ENCODE data around the gene TMEM81. TPM values are rescaled to one million over a fixed set of nuclear protein-coding genes. Genes with fewer than 3 reads are reported as not detected.

TMEM81 gene
- polyA plus RNA-seq, 3 donors, result 3.7 to 4.7 (median 3.8) TPM

DNA sequence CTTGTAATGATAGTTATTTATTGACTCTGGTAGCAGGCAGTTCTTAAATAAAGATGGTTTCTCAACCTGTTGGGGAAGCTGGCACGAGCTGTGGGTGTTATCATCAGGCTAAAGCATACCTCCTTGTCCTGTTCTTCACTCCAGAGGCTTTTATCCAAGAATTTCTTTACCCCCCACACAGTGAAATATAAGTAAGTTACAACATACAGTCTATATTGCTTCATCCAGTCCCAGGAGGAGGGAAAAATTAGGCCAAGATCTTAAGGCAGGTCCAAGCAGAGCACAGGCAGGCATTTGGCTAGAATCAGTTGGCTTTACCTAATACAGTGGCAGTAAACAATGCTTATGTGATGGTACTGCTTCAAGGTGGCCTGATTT lies 6.3 kb downstream of the TMEM81 start:
- DNase-seq, result no peak

DNA sequence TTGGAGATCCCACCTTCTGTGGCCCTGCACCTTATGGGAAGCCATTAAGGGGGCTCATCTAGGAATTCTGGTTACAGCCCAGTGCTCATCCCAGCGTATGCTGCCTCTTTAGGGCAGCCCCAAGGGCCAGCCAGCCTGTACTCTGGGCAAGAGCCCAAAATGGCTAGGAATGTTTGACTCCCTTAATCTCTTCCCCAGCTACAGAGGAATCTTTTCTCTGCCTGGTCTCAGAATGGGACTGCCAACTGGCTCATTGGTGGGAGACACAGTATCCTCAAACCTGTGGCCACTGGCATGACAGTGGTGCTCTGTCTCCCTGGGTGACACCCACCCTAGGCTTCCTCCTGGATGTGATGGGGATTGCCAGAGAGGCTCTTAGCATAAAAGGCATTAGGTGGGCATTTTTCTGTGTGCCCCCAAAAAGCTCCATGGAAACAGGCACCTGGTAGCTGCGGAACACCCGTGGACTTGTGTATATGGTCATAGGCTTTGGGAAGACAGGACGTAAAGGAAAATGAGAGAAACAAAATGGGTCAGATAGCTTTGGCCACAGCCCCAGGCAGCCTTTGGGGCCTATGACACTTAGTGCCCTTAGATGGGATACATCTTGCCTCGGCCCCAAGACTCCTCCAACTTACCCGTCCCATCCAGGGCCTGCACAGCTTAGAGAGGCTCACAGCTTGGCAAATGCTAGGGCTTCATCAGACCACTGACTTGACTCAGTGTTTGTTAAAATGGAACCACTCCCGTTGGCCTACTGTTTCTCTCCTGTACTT lies 6.9 kb downstream of the TMEM81 start:
- no peak for DNase-seq

DNA sequence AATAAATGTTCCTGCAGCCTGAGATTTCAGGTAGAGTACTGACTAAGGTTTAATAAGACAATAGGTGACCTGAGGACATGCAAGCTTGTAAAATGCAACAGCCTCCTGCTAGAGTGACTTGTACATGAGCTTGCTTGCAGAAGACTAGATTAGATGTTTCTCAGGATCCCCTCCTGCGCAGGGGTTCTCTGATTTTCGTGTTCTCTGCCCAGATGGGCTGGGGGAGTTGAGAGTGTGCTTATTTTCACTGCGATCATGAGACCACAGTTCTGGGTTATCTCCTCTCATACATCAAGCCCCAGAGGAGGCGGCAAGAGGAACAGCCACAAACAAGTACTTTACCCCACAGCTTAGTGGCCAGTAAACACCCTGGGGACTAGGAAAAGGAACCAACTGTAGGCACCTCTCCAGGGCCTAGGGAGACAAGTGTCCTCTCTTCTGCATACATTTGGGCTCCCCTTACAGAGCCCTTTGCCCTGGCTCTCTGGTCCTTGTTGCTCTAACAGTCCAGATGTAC lies 8.0 kb downstream of the TMEM81 start:
- no peak for DNase-seq

DNA sequence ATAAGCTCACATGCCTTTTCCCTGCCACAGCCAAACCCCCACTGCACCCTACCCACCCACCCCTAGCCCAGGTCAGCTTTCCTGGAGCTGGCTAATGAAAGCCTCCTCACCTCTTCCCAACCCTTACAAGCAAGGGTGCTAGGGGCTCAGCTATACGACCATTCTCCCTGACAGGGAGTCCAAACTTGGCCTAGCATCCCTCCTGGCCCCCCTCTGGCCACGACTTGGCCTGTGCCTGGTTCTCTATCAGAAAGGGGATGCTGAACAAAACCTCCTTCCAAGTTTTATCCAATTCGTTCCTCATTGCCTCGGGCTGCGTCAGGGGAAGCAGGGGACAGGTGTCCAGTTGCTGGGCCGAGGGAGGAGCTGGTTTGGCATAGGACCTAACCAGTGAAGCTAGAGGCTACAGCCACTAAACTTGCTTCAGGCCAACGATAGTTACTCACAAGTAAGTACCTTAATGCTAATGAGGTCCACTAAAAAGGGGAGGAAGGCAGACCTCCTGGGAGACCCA lies 8.6 kb downstream of the TMEM81 start:
- no peak for DNase-seq

DNA sequence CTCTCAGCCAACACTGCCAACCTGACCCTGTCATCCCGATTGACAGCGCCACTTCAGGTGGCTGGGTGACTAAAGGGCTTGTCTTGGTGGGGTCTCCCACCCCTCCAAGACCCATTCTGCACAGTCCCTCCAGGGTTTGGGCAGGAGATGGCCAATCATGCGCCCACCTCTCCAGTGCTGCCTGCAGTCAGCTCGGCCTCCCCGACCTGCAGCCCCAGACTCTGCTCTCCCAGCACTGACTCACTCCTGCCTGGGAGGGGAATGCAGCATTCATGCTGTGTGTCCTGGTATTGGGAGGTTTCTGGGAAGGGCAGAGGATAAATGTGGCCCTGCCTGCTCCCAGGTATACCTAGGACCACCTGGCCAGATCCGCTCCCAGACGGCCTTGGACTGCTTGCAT lies 9.7 kb downstream of the TMEM81 start:
- DNase-seq, result no peak

DNA sequence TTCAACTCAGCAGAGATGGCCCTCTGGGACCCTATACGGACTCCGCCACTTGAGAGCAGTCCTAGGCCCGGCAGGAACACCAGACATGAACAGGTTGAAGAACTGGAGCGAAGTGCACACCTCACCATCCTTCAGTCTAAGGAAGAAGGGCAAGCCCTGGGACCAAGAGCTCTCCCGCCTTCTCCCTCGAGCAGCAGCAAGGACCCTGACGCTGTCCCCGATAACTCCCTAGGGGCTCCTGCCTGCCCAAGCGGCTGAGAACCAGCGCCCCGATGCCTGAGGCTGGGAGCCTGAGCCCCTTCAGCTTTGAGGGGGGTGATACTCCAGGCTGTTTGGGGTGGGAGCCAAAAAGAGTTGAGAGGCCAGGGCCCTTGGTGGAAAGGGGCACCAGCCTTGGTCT lies 10.2 kb downstream of the TMEM81 start:
- no peak for DNase-seq

DNA sequence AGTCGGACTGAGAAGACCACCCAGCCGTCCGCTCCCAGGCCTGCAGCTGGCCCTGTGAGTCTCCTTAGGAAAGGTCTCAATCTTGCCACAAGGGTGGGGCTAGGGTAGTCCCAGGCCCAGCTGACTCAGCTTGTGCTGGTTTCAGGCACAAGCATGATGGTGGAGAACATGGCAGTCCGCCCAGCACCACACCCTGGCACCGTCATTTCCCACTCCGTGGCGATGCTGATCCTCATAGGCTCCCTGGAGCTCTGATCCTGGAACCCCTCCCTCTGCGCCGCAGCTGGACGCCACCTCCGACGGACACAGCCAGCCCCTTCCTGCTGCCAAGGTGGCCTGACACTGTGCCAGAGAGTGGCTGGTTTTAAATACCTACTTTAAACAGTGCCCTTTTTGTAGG lies 10.7 kb downstream of the TMEM81 start:
- DNase-seq, result no peak

DNA sequence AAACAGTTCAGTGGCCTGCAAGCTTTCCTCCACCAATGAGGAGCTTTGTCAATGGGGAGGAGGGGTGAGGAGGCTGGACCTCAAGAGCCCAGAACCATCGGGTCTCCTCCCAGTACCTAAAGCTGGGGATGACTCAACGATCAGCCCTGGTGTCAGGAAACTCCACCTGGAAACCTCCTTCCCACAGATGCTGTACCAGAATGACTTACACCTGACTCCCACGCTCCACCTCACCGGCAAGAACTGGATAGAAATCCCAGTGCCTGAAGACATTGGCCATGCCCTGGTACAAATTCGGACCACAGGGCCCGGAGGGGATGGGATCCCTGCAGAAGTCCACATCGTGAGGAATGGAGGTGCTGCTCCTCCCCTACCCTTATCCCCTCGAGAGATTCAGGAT lies 11.4 kb downstream of the TMEM81 start:
- DNase-seq, result no peak

DNA sequence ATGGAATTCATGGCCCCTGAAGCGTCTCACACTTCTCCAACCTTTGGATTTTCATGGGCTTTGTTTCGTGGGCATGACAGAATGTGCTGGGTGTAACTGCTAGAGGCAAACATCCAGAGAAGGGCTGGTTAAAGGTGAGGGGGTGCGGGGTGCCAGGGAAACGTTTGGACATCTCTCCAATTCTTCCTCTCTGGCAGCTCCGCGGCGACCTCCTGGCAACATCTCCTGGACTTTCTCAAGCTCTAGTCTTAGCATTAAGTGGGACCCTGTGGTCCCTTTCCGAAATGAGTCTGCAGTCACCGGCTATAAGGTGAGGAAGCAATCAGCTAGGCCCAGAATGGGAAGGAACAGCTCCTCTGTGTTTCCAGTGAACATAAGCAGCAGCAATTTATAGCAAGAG lies 12.0 kb downstream of the TMEM81 start:
- no peak for DNase-seq

DNA sequence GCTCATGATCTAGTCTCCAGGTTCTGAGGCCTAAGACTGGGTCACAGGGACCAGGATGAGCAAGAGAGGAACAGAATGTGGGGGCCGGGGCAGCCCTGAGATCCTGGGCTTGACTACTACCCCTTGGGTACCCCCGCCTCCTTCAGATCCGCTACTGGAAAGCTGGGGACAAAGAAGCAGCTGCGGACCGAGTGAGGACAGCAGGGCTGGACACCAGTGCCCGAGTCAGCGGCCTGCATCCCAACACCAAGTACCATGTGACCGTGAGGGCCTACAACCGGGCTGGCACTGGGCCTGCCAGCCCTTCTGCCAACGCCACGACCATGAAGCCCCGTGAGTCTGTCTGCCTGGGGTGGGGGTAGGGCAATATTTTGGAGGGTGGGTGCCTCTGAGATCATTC lies 12.5 kb downstream of the TMEM81 start:
- DNase-seq, result no peak

DNA sequence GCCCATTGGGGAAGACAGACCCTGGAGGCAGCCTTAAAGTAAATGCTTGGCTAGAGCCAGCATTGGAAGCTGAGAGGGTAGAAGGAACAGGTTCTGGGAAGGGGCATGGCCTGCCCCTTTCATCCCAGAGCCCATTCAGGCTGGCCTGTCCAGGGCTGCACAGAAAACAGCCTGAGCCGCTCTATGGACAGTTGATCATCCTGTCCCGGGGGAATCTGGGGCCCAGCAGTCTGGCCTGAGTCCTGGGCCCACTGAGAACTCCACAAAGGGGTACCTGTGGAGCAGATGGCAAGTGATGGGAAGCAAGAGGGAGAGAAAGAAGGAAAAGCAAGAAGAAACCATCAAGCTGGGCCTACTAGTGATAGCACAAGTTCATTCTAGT lies 13.2 kb downstream of the TMEM81 start:
- DNase-seq, result no peak

DNA sequence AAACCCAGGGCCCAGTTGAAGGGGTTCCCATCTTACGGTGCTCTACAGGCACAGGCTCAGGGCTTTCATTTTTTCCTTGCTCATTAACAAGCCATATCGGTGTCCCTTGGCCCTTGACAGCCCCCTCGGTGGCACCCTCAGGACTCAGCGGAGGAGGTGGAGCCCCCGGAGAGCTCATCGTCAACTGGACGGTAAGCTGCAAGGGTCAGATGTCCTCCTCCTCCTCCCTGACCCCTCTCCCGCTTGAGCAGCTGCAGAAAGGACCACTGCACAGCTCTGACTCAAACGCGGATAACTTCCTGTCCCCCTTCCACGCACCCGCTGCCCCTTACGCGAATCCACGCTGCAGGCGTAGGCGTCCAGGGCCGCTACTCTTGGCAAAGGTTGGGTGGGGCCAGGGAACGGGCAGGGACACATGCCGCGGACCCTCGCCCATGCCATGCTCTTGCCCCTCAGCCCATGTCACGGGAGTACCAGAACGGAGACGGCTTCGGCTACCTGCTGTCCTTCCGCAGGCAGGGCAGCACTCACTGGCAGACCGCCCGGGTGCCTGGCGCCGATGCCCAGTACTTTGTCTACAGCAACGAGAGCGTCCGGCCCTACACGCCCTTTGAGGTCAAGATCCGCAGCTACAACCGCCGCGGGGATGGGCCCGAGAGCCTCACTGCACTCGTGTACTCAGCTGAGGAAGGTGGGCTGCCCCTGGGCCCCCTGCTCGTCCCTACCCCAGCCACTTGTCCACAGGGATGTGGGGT lies 14.7 kb downstream of the TMEM81 start:
- DNase-seq, result no peak

DNA sequence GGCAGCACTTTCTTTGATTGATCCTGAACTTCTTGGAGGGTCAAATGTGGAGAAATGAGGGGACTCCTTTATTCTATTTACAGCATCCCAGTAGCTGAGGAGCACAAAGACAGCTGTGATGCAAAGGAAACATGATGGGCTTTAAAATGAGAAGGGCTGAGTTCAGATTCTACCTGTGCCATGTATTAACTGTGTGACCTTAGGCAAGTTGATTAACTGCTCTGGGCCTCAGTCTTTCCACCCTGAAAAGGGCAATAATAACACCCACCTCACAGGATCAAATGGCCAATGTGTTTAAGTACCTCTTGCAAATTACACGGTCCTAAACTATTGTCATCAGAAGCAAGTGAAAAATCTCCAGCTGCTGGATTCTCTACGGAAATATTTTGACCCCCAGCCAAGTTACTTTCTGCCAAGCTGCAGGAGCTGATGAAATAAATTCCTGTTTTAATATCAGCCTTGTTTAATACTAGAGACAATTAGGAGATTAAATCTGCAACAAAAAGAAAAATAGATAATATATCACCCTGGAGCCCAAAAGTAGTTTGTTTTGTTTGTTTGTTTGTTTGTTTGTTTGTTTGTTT lies 15.7 kb downstream of the TMEM81 start:
- DNase-seq, result no peak

DNA sequence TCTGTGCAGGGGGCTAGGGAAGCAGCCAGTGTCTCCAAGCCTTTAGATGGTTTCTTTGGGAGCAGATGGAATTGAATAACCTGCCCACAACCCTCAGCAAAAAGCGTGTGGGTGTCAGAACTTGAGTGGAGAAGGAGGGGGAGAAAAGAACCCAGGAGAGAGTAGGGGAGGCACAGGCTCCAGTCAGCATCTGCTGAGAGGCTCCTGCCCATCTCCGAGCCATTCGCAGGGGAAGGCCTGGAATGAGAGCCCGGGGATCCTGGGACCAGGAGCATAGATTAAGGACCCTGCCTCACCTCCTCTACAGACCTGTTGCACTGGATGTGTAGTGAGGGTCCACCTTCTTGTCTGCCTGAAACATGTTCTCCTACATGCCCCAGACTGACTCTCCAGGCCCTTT lies 16.3 kb downstream of the TMEM81 start:
- DNase-seq, result no peak

DNA sequence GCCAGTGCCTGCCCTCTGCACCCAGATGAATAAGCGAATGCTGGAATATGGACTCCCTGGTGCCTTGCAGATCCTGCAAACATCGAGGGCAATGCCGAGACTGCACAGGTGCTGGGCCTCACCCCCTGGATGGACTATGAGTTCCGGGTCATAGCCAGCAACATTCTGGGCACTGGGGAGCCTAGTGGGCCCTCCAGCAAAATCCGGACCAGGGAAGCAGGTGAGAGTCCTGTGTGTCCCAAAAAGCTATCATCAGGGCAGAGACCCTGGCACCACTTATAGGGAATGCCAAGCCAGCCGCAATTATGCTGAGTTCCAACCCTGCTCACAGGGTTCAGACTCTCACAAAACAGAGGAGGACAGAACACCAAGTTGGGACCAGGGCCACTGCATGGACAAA lies 17.2 kb downstream of the TMEM81 start:
- no peak for DNase-seq

DNA sequence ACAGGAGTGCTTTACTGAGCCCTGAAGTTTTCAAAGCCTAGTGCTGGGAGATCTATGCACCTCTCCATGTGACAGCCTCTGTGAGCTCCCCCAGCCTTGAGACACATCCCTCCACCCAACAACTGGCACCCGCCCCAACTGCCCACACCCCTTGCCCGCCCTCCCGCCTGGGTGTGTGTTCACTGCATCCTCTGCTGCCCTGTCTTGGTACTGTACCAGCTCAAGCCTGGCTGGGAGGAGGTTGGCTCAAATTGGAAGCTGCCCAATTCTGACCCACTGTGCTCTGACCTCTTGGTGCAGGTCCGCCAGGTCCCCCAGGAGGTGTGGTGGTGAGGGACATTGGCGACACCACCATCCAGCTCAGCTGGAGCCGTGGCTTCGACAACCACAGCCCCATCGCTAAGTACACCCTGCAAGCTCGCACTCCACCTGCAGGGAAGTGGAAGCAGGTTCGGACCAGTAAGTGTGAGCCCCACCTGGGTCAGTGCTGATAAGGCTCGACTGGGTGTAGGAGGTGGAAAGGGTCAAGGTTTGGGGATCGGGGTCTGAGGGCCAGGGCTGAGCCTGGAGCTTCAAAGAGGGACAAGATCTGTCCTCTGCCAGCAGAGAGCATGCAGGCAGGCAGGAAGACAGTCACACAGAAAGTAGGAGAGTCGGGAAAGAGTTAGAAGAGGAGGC lies 18.0 kb downstream of the TMEM81 start:
- DNase-seq, result no peak

DNA sequence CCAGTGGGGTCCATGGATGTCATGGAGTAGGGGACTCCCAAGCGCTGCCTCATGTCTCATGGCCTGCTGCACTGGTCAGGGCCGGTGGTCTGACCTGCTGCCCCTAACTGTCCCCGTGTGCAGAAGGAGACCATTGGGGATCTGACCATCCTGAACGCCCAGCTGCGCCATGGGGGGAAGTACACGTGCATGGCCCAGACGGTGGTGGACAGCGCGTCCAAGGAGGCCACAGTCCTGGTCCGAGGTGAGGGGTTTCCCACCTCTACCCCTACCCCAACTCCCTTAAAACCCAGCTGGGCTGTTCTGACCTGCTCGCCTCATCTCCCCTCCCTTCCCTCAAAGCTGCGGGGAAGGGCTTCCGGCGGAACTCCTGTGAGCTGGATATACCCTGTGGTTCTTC lies 18.6 kb downstream of the TMEM81 start:
- no peak for DNase-seq

DNA sequence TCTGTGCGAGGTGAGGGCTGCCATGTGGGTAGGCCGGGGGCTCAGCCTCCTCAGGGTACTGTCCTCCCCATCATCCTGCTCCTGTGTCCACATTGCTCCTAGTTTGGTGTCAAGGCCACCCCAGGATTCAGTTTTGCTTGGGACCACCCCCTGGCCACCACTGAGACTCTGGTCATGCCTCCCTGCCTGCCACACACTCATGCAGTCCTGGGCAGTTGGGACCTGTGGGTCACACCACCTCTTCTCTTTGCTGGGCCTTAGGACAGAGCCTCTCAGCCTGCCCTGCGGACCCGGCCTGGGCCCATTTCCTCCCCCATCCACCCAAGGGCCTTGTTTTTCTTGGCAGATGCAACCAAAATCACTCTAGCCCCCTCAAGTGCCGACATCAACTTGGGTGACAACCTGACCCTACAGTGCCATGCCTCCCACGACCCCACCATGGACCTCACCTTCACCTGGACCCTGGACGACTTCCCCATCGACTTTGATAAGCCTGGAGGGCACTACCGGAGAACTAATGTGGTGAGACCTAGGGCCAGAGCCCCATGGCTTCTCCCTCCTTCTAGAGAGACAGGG lies 19.4 kb downstream of the TMEM81 start:
- no peak for DNase-seq

DNA sequence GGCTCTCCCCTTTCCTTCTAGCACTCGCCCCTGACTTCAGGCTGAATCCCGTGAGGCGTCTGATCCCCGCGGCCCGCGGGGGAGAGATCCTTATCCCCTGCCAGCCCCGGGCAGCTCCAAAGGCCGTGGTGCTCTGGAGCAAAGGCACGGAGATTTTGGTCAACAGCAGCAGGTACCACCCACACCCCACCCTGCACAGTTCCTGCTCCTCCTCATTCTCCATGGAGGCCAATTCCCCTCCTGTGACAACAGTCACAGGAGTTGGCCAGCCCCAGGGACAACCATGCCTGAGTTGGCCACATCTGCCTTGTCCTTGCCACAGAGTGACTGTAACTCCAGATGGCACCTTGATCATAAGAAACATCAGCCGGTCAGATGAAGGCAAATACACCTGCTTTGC lies 20.0 kb downstream of the TMEM81 start:
- no peak for DNase-seq

DNA sequence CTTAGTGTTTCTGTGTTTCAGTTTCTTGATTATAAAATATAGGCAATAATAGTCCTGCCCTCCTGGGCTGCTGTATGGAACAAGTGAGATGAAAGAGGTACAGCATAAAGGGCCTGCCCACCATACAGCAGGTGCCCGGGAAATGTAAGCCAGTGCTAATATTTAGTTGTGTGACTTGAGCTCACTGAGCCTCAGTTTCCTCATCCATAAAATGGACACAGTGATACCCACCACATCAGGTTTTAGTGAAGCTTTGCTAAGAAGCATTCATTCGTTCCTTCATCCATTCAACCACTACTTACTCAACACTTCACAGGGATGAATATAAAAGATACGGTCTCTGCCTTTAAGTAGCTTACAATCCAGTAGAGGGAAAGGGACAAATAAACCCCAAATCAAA lies 21.4 kb downstream of the TMEM81 start:
- no peak for DNase-seq

DNA sequence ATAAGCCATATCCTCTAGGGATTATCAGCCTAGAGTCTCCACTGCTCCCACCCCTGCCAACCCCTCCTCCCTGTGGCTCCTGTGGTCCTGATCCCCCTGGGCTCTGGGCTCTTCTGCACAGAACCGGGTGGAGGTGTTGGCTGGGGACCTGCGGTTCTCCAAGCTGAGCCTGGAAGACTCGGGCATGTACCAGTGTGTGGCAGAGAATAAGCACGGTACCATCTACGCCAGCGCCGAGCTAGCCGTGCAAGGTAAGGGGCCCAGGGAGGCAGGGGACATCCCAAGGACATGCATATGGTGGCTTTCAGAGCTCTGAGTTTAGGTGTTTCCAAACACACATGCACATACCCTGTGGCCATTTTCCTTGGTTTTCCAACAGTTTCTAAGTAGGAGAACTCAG lies 21.9 kb downstream of the TMEM81 start:
- DNase-seq, result no peak

DNA sequence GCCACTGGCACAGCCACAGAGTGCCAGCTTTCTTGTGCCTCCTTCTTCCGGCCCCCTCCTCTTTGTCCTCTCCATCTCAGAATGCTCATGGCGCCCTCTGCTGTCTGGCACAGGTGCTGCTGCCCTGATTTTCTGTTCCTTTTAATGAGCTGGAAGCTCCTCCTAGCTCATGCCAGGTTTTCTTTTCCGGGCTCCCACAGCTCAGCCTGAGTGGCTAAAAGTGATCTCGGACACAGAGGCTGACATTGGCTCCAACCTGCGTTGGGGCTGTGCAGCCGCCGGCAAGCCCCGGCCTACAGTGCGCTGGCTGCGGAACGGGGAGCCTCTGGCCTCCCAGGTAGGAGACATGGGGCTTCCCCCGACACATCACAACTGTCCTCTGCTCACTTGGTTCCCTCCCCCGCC lies 22.6 kb downstream of the TMEM81 start:
- DNase-seq, result peak; percentile 87
